ENCODE results near the gene WDR59.

GRCh38 chr16:75011634-75012307, 26.8 kb upstream of the WDR59 start:
- TF ChIP-seq CTCF (IDR thresholded peaks at IDR 0.05 in 4 of 5, conservative IDR thresholded peaks at IDR 0.05 in 1 of 5) (no peak), POLR2A (IDR thresholded peaks at IDR 0.05) (no peak)

Data from gastrocnemius medialis (tissue), 4 donors.